ENCODE measurements around the gene NRXN3.
"Not testable (repeated sequence)": the region's sequence is repeated elsewhere in the genome, so short reads cannot be mapped to it uniquely, and the experiment has no call there.

Gene NRXN3

GRCh38 chr14:78424311-78424710 is 254.1 kb downstream of the NRXN3 start:
- DNase-seq (ENCODE audit: low spot score) = no peak
- in situ Hi-C loops (cut with MboI; ENCODE audit: low sequenced_read_pairs, unreplicated experiment) = no loop called here
- no peak for TF ChIP-seq CTCF (IDR thresholded peaks at IDR 0.05; ENCODE audit: borderline replicate concordance, control extremely low read depth, extremely low read depth, insufficient read depth, missing control alignments)

- no peak for DNase-seq (ENCODE audit: low spot score)
- in situ Hi-C loops (cut with MboI; ENCODE audit: low sequenced_read_pairs, unreplicated experiment) = no loop called here
- no peak for TF ChIP-seq CTCF (IDR thresholded peaks at IDR 0.05; ENCODE audit: borderline replicate concordance, control extremely low read depth, extremely low read depth, insufficient read depth, missing control alignments)
Observed at GRCh38 chr14:78425330-78425729, 255.2 kb downstream of the NRXN3 start.

- DNase-seq (ENCODE audit: low spot score) = no peak
- in situ Hi-C loops (cut with MboI; ENCODE audit: low sequenced_read_pairs, unreplicated experiment) = no loop called here
- no peak for TF ChIP-seq CTCF (IDR thresholded peaks at IDR 0.05; ENCODE audit: borderline replicate concordance, control extremely low read depth, extremely low read depth, insufficient read depth, missing control alignments)
Observed at GRCh38 chr14:78425782-78426181, 255.6 kb downstream of the NRXN3 start.

GRCh38 chr14:78432046-78432445 is 261.9 kb downstream of the NRXN3 start:
- in situ Hi-C loops (cut with MboI; ENCODE audit: low sequenced_read_pairs, unreplicated experiment) = no loop called here

GRCh38 chr14:78437448-78437847 is 267.3 kb downstream of the NRXN3 start:
- DNase-seq (ENCODE audit: low spot score); in situ Hi-C loops (cut with MboI; ENCODE audit: low sequenced_read_pairs, unreplicated experiment): not testable (repeated sequence)

More at GRCh38 chr14:78432046-78432445, 261.9 kb downstream of the NRXN3 start:
- TF ChIP-seq CTCF (IDR thresholded peaks at IDR 0.05; ENCODE audit: borderline replicate concordance, control extremely low read depth, extremely low read depth, insufficient read depth, missing control alignments) = no peak
- no peak for DNase-seq (ENCODE audit: low spot score)

GRCh38 chr14:78440356-78440894 is 270.3 kb downstream of the NRXN3 start:
- DNase-seq (ENCODE audit: low spot score) = no peak
- in situ Hi-C loops (cut with MboI; ENCODE audit: low sequenced_read_pairs, unreplicated experiment) = no loop called here
- no peak for TF ChIP-seq CTCF (IDR thresholded peaks at IDR 0.05; ENCODE audit: borderline replicate concordance, control extremely low read depth, extremely low read depth, insufficient read depth, missing control alignments)

GRCh38 chr14:78443834-78444233 is 273.7 kb downstream of the NRXN3 start:
- no peak for TF ChIP-seq CTCF (IDR thresholded peaks at IDR 0.05; ENCODE audit: borderline replicate concordance, control extremely low read depth, extremely low read depth, insufficient read depth, missing control alignments)
- in situ Hi-C loops (cut with MboI; ENCODE audit: low sequenced_read_pairs, unreplicated experiment) = no loop called here
- DNase-seq (ENCODE audit: low spot score) = no peak
